ENCODE data around the gene TMEM25. TPM values are rescaled to one million over a fixed set of nuclear protein-coding genes. Genes with fewer than 3 reads are reported as not detected.

The TMEM25 gene
- polyA plus RNA-seq, 1 experiment, result 22.5 TPM

DNA sequence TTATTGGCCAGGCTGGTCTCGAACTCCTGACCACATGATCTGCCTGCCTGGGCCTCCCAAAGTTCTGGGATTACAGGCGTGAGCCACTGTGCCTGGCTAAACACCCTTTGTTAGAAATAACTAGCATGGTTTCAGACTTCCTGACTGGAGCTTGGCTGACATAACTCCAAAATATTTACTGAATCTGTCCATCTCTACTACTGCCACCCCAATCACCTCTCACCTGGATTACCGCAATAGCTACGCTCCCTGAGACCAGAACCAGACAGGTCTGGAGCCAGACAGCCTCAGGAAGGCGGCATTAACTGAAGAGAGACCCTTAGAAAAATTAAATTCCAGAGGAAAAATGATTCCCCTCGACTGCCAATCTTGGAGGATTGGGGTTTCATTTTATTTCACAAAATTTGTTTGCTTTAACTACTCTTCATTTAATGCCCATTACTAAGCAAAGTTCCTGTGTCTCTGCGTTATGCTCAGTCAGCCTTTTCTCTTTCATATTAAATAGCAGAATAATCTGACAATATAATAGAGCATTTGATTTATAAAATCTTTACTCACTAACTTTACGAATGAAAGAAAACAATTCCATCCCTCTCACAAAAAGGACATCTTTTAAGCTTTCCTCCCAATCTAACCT lies 13.1 kb downstream of the TMEM25 start:
- no peaks in the 10 kb centered on the region for H3K27me3 ChIP-seq (ENCODE audit: control insufficient read depth, insufficient read depth, low read length)
- no peak for DNase-seq (ENCODE audit: low read depth, low spot score)
- no peak overlapping the region for H3K4me3 ChIP-seq (ENCODE audit: low read depth, low read length)
- TF ChIP-seq, protein P1, sequence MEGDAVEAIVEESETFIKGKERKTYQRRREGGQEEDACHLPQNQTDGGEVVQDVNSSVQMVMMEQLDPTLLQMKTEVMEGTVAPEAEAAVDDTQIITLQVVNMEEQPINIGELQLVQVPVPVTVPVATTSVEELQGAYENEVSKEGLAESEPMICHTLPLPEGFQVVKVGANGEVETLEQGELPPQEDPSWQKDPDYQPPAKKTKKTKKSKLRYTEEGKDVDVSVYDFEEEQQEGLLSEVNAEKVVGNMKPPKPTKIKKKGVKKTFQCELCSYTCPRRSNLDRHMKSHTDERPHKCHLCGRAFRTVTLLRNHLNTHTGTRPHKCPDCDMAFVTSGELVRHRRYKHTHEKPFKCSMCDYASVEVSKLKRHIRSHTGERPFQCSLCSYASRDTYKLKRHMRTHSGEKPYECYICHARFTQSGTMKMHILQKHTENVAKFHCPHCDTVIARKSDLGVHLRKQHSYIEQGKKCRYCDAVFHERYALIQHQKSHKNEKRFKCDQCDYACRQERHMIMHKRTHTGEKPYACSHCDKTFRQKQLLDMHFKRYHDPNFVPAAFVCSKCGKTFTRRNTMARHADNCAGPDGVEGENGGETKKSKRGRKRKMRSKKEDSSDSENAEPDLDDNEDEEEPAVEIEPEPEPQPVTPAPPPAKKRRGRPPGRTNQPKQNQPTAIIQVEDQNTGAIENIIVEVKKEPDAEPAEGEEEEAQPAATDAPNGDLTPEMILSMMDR (IDR thresholded peaks at IDR 0.05; ENCODE audit: low read depth, low read length), result no peak
- ChIA-PET CTCF (no interaction called here), POLR2A (no interaction called here)
- no peak overlapping the region for H3K27ac ChIP-seq (ENCODE audit: low read depth, low read length)
- no peaks in the 10 kb centered on the region for H3K9me3 ChIP-seq (ENCODE audit: control insufficient read depth, insufficient read depth, low read length)

DNA sequence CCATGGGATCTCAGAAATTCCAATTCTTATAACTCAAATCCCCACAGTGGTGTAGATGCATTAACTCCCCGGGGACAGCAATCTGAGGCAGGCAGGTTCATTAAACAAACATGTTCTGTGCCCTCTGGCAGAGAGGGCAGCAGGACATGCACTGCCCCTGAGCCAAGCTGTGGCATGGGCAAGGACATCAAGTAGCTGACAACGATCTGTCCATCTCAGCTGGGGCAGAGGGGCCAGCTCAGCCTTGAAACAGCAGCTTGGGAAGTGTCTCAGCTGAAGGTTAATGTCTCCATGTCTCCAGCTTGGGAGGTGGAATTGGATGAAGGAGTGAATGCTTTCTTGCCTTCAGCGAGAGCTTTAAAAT lies 13.6 kb downstream of the TMEM25 start:
- H3K9me3 ChIP-seq (ENCODE audit: control insufficient read depth, insufficient read depth, low read length), result no peaks in the 10 kb centered on the region
- DNase-seq (ENCODE audit: low read depth, low spot score), result no peak
- H3K27me3 ChIP-seq (ENCODE audit: control insufficient read depth, insufficient read depth, low read length), result no peaks in the 10 kb centered on the region
- ChIA-PET CTCF (no interaction called here), POLR2A (no interaction called here)
- no peak overlapping the region for H3K27ac ChIP-seq (ENCODE audit: low read depth, low read length)
- TF ChIP-seq, protein P1 (IDR thresholded peaks at IDR 0.05; ENCODE audit: low read depth, low read length), result no peak
- H3K4me3 ChIP-seq (ENCODE audit: low read depth, low read length), result no peak overlapping the region

DNA sequence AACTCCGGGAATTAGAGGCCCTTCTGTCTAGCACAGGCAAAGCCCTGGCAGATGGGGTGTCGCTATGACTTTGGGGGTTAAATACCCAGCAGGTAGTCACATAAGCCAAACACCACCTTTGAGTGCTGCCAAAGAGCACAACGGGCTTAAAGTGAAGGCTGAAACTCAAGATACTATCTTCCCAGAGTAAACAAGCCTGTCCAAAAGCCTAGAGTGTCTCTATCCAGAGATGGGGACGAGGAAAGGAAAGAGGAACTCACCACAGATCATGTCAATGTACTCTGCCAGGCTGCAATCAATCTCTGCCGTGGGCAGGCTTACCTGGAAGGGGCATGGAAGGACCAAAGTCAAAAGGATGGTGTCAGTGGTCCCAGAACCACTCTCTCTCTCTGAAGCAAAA lies 14.5 kb downstream of the TMEM25 start:
- H3K9me3 ChIP-seq (ENCODE audit: control insufficient read depth, insufficient read depth, low read length), result no peaks in the 10 kb centered on the region
- H3K27ac ChIP-seq (ENCODE audit: low read depth, low read length), result no peak overlapping the region
- H3K4me3 ChIP-seq (ENCODE audit: low read depth, low read length), result no peak overlapping the region
- no peaks in the 10 kb centered on the region for H3K27me3 ChIP-seq (ENCODE audit: control insufficient read depth, insufficient read depth, low read length)
- ChIA-PET POLR2A (no interaction called here), CTCF (no interaction called here)
- TF ChIP-seq, protein P1 (IDR thresholded peaks at IDR 0.05; ENCODE audit: low read depth, low read length), result no peak
- DNase-seq (ENCODE audit: low read depth, low spot score), result no peak

DNA sequence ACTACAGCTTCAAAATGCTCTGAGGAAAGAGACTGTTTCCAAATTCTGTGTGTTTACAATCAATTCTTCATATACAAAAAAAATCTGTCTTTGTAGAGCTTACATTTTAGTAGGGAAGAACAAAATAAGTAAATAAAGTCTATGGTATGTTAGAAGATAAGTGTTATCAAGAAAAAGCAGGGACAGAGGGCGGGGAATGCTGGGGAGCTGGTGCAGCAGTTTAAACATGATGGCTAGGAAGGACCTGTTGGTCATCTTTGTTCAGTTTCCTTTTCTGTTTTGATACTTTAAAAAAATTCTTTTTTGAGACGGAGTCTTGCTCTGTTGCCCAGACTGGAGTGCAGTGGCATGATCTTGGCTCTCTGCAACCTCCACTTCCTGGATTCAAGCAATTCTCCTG lies 16.1 kb downstream of the TMEM25 start:
- POLR2A ChIA-PET, result interaction anchor here (0.7 kb wide), 1 partner anchor 28 kb away, joined by 6 read pairs; no protein-coding TSS in a partner anchor
- TF ChIP-seq, protein P1 (IDR thresholded peaks at IDR 0.05; ENCODE audit: low read depth, low read length), result no peak
- H3K4me3 ChIP-seq (ENCODE audit: low read depth, low read length), result no peak overlapping the region
- H3K9me3 ChIP-seq (ENCODE audit: control insufficient read depth, insufficient read depth, low read length), result no peaks in the 10 kb centered on the region
- H3K27ac ChIP-seq (ENCODE audit: low read depth, low read length), result no peak overlapping the region
- no peaks in the 10 kb centered on the region for H3K27me3 ChIP-seq (ENCODE audit: control insufficient read depth, insufficient read depth, low read length)
- CTCF ChIA-PET, result interaction anchor here (0.6 to 0.7 kb wide), 2 partner anchors 22 to 162 kb away, joined by 4 to 5 read pairs; no protein-coding TSS in a partner anchor
- no peak for DNase-seq (ENCODE audit: low read depth, low spot score)

DNA sequence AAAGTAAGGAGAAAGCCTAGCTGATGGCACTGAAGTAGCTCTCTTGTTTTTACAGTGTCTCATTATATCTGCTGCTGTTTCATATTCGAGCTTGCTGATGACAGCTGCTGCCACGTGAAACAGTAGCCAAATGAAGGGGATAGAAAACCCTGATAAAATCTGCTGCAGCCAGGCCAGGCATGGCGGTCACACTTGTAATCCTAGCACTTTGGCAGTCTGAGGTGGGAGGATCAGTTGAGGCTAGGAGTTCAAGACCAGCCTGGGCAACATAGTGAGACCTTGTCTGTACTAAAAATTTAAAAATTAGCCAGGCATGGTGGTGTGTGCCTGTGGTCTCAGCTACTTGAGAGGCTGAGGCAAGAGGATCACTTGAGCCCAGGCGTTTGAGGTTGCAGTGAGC lies 21.3 kb downstream of the TMEM25 start:
- no peak overlapping the region for H3K27ac ChIP-seq (ENCODE audit: low read depth, low read length)
- CTCF ChIA-PET, result no interaction called here
- no peak overlapping the region for H3K4me3 ChIP-seq (ENCODE audit: low read depth, low read length)
- TF ChIP-seq, protein P1 (IDR thresholded peaks at IDR 0.05; ENCODE audit: low read depth, low read length), result no peak
- no peak for DNase-seq (ENCODE audit: low read depth, low spot score)
- no peaks in the 10 kb centered on the region for H3K27me3 ChIP-seq (ENCODE audit: control insufficient read depth, insufficient read depth, low read length)
- POLR2A ChIA-PET, result no interaction called here
- no peaks in the 10 kb centered on the region for H3K9me3 ChIP-seq (ENCODE audit: control insufficient read depth, insufficient read depth, low read length)

Measured in AG04450 (cell line).